ENCODE results near the gene LKAAEAR1. TPM values are rescaled to one million over a fixed set of nuclear protein-coding genes. Genes with fewer than 3 reads are reported as not detected.

The LKAAEAR1 gene, protein sequence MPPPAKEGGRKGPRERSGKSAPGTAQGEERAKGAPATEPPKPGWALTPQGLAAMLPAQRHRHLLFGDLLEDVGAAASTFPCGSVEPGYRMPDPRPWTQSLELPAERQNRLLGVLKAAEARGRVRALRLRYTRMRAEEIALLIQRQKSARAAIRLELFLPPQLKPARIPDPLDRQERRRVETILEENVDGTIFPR
- total RNA-seq, result 2.1 TPM

DNA sequence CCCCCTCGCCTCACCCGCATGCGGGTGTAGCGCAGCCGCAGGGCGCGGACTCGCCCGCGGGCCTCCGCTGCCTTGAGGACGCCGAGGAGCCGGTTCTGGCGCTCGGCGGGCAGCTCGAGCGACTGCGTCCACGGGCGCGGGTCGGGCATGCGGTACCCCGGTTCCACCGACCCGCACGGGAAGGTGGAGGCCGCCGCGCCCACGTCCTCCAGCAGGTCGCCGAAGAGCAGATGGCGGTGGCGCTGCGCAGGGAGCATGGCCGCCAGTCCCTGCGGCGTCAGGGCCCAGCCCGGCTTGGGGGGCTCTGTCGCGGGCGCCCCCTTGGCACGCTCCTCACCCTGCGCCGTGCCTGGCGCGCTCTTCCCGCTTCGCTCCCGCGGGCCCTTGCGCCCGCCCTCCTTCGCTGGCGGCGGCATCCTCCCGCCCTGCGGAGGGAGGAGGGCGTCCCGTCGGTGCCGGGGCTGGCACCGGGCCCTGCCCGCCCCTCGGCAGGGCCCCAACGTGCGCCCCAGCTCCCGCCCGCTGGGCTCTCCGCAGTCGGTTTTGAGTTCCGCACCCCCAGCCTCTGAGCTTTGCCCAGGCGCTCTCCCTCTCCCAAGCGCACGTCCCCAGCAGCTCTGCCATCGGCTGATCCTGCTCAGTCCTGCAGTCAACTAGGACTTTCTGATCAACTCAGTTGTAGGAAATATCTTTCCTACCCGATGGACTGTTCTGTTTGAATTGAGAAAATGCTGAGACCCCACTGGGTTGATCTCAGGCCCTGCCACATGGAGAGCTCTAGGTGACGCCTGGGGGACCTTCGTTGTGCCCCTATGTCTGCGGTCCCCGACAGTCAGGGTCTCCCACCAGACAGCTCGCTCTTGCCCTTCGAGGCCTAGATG, at the start of gene LKAAEAR1:
LKAAEAR1 (minus strand) TSS at position 595 of the 881 bp plus-strand sequence; CDS start at position 416, 179 bp downstream.

DNA sequence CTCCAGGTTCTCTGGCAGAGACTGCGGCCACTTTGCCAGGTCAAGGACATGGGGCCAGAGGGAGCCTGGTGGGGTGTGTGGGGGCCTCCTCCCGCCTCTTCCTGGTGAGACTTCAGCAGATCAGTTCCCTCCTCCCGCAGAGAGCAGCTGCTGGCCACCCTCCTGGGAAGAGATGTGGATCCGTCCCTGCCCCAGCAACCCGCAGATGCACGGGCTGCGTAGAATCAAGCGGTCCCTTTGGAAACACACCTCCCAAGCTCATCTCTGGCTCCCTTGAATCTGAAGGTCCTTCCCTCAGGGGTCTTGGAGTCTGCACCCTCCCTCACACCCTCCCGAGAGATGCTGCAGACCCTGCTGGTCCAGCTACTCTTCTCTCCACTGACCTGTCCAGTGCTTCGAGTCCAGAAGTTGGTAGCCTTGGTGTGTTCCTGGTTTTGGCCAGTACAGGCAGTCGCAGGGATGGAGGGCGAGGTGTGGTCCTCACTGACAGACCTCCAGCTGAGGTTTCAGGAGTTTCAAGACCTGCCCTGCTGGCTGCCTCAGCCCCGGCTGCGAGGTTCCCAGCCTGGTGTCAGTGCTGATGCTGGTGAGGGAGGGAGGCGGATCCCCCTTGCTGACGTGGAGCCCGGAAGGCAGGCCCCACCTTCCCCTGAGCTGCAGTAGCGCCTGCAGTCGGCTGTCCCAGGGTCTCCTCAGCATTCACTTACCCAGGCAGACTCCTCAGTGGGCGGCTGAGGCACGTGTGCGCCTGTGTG, 23.0 kb upstream of the LKAAEAR1 start, which contains the start of gene NPBWR2:
NPBWR2 (minus strand) TSS at position 585 of the 755 bp plus-strand sequence. CDS start 734 bp downstream, outside the sequence.

DNA sequence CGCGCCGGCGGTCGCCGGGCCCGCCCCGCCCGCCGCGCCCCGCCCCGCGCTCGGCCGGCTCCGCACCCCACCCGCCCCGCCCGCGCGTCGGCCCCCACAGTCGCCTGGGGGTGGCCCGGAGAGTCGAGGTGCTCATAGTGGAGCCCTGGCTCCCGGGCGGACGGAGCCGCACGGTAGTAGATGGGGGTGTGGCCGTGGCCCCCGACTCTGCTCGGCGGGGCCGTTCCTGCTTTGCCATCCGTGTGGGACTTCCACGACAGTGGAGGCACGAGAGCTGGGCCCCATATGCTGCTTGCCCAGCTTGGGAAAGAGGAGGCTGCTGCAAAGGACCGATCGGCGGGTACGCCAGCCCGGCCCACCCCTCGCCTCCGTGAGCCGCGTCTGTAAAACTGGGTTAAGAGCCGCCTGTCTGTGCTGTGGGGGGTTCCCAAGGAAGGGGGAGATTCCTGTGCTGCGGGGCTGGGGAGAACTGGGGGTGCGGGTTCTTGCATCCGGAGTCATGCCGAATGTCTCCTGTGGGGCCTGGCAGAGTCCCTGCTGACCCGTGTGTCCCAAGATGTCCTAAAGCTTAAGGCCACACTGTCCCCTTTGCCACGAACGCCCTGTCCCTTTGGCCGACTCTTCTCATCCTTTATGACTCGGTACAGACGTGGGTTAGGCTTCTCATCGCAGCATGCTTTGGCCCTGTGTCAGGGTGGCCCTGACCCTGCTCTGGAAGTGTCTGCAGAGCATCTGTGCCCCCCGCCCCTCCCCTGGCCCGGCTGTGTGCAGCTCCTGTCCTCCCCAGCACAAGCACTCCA, 4.0 kb downstream of the LKAAEAR1 start, which contains the start of gene OPRL1:
OPRL1 (plus strand) TSS at position 70 of the 800 bp plus-strand sequence. CDS start 12,639 bp downstream, outside the sequence.

DNA sequence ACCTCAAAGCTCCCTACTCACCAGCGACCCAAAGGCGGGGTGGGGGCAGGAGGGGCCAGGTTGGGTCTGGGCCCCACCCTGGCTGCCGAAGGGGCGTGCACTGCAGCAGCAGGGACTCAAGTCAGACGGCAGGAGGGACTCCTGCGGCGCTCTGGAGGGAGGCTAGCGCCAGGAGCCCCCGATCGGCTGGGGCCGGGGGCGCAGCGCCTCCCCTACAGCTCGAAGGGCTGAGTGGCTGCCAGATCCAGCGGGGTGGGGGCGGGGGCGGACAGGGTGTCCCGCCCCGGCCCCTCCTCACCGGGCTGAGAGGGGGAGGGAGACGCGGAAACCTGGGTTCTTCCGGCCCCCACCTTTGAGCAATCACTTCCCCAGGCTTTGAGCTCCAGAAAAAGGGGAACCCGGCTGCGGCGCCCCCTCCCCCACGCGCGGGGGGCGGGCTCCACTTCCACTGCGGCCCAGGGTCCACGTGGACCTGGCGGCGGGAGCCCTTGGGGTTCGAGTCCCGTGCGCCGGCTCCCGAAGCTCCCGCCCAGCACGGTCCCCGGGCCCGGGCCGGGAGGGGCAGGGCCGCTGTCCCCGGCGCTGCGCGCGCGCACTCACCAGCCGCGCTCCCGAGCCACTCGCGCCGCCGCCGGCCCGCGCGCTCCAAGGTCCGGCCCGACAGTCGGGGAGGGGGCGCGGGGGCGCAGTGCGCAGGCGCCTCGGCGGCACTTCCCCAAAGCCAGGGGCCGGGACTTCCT, 4.8 kb downstream of the LKAAEAR1 start, which contains the start of gene RGS19:
RGS19 (minus strand) TSS at position 246 of the 740 bp plus-strand sequence. CDS start 2,632 bp downstream, outside the sequence.

DNA sequence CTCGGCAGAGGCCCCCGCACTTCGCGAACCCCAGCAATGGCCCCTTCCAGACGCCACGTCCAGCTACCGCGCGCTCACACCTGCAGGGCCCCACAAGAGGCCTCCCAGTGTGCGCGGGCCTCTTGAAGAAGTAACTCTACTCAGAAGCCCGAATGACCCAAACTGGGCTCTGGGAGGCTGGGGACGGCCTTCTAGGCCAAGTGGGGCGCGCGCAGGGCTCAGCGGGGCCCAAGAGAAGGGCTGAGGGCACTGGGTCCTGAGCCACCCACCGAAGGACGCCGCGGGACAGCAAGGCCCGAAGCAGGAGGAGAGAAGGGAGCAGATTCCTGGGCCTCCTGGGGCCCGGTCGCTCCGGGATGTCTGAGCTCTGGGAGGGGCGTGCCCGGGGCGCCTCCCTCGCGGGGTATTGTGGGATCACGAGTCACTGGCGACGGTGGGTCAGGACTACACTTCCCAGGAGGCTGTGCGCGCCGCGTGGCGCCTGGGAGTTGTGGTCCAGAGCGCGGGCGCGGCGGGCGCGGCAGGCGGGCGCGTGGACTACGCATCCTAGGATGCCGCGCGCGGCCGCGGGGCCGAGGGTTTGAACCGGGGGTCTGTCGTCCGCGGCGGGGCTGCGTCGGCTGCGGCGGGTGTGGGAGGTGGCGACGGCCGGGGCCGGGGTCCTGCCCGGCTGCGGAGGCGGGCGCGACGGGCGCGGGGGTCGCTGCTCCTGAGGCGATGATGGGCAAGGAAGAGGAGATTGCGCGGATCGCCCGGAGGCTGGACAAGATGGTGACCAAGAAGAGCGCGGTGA, 21.4 kb downstream of the LKAAEAR1 start, which contains the start of gene TCEA2:
TCEA2 (plus strand) TSS at position 603 of the 793 bp plus-strand sequence; CDS start at position 718, 115 bp downstream.

DNA sequence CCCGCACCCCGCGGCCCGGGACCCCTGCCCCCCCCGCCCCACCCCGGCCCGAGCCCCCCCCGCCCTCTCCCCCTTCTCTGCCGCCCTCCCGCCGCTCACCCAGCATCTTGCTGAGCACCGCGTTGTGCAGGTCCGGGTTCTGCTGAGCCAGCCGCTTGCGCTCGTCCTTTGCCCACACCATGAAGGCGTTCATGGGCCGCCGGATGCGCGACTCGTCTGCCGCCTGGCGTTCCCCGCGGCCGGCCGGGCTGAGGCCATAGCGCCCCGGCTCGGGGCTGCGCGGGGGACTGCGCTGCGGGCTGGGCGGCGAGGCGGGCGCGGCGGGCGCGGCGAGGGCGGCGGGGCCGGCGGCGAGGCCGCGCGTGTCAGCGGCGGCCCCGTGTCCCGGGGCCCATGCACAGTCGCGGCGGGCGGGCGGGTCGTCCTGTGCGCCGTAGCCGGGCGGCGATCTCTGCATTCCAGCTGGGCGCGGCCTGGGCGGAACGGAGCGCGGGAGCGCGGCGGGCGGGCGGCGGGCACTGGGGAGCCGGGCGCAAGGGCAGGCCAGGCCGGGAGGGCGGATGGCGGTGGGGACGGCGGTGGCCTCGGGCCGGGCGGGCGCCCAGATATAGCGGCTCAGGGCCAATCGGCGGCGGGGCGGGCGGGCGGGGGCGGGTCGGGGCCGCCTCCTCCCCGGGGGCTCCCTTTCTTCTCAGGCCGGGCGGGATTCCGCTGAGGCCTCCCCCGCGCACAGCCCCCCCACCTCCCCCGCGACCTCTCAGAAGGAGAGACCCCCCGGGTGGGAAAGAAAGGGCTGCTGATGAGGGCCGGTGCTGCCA, 34.9 kb downstream of the LKAAEAR1 start, which contains the start of gene SOX18:
SOX18 (minus strand) TSS at position 580 of the 818 bp plus-strand sequence; CDS start at position 457, 123 bp downstream.

DNA sequence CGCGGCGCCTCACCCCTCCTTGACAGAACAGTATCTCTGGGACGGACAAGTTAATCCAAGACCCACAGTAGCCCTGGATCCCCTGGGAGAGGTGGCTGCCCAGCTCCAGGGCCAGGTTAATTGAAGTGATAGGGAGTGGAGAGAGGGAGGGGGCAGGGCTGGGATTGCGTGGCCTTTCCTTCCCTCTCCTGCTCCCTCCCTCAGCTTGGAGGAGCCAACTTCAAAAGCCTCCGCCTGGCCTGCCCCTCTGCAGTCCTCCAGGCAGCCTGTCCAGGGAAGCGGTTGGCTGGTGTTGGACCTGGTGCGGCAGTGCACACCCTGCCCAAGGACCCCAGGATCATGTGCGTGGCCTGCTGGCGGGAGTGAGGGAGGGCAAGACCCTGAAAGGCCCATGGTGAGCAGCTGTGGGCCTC, 48.3 kb downstream of the LKAAEAR1 start, which contains the start of gene C20orf204:
C20orf204 (plus strand) TSS at position 250 of the 413 bp plus-strand sequence; CDS start at position 392, 142 bp downstream.

Small RNA genes lying within 50 kb of the gene (small RNA-seq; reads per million reads assigned to genes)
- not detected for gene AL355803.1
- not detected for gene MIR6813

Other genes starting within 250 kb of the LKAAEAR1 start
- not detected for gene ABHD16B, start 222.9 kb downstream of the LKAAEAR1 start, total RNA-seq
- gene TPD52L2, start 219.1 kb downstream of the LKAAEAR1 start, total RNA-seq, result 30.0 TPM
- 122 TPM for gene DNAJC5, start 189.3 kb downstream of the LKAAEAR1 start, total RNA-seq
- 17.8 TPM for gene UCKL1, start 128.0 kb downstream of the LKAAEAR1 start, total RNA-seq
- 18.0 TPM for gene ZNF512B, start 114.5 kb downstream of the LKAAEAR1 start, total RNA-seq
- gene SAMD10, start 104.8 kb downstream of the LKAAEAR1 start, total RNA-seq, result 10.4 TPM
- gene PRPF6, start 103.3 kb downstream of the LKAAEAR1 start, total RNA-seq, result 59.7 TPM
- 3.7 TPM for gene C20orf204, start 48.2 kb downstream of the LKAAEAR1 start, total RNA-seq
- gene SOX18, start 34.8 kb downstream of the LKAAEAR1 start, total RNA-seq, result 1.6 TPM
- 42.0 TPM for gene TCEA2, start 21.2 kb downstream of the LKAAEAR1 start, total RNA-seq
- gene RGS19, start 4.9 kb downstream of the LKAAEAR1 start, total RNA-seq, result 12.9 TPM
- gene OPRL1, start 4.3 kb downstream of the LKAAEAR1 start, total RNA-seq, result 33.4 TPM
- not detected for gene NPBWR2, start 23.2 kb upstream of the LKAAEAR1 start, total RNA-seq
- 11.3 TPM for gene MYT1, start 80.1 kb upstream of the LKAAEAR1 start, total RNA-seq
- 90.9 TPM for gene PCMTD2, start 171.3 kb upstream of the LKAAEAR1 start, total RNA-seq